GM20000 (cell line): Measurements from ENCODE around the gene ADD3.

Experiments
- DNase-seq: peaks from one replicate; pipeline ENCODE4 v3.0.0; 2012; ENCODE audit warnings: low spot score
- CTCF ChIP-seq: IDR thresholded peaks from 2 replicates; pipeline ENCODE4 v1.5.1; 2012; ENCODE audit warnings: mild to moderate bottlenecking, control low read depth; ENCODE audit errors: extremely low read depth, missing control alignments

Gene ADD3

GRCh38 chr10:110065269-110065668 lies 57.5 kb downstream of the ADD3 start:
- TF ChIP-seq CTCF: no peak

DNA sequence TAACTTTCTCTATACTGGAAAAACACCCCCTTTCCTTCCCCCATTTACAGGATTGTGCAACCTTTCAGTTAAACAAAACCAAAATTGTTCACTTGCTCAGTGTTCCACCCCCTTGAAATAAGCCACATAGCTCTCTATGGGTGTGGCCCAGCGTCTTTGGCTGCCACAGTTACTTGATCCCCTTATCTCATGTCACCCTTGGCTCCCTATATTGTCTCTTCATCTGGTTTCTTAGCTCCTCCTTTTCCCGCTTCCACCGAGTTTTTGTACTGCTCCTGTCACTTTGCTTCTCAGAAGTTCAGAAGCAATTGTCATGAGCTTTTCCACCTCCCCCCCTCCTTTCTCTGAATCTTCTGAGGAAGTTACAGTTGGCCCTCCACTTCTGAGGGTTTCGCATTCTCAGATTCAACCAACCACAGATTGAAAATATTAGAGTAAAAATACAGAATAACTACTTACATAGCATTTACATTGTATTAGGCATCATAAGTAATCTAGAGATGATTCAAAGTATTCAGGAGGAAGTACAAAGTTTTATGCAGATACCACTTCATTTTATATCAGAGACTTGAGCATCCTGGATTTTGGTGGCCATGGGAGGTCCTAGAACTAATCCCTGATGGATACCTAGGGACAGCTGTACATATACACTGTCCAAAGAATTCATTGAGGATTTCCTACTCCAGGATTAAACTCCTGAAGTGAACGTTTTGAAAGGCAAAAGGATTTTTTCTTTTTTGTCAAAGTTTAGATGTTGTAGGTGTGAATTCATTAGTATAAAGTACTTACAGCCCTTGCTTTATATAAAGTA lies 60.4 kb downstream of the ADD3 start:
- TF ChIP-seq CTCF: no peak
- peak; percentile 25 for DNase-seq

More at GRCh38 chr10:110065269-110065668, 57.5 kb downstream of the ADD3 start:
- DNase-seq: no peak

- no peak for DNase-seq
- no peak for TF ChIP-seq CTCF
Measured at GRCh38 chr10:110068780-110069179, 61.0 kb downstream of the ADD3 start.

DNA sequence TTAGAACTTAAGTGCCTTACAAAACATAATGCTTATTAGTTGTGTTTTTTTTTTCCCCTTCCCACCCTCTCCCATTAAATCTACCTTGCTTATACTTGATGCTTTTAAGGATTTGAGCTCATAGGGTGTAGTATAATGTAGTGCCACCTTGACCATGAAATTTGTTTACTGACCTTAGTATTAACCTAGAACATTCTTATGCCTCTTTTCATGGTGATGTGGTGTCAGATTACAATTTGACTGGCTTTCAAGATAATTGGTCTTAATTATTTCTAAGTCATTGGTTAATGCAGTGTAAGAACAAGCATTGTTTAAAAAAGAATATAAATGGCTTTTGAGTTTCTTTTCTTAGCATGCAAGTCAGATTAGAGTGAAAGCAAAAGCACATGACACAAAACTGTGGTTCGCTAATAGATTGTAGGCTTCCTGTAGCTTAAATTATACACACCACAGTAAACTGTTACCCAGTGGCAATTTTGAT lies 61.8 kb downstream of the ADD3 start:
- TF ChIP-seq CTCF: no peak
- DNase-seq: peak; percentile 49

DNA sequence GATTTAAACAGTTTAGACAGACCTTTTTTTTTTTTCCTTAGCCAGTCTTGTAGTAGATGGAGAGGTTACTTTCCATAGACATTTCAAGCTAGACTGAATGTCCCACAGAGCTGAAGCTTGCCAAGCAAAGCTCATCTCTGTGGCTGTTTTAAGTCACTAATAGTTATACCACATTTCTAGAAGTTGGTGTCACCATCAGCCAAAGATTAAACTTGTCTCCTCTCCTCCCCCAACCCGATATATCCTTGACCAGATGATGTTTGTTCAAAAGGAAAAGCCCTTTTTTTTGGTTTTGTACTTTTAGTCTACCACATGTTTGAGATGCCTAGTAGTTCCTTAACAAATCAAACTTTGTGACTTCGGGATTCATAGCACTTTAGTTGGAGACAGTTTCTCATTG lies 66.1 kb downstream of the ADD3 start:
- no peak for TF ChIP-seq CTCF
- no peak for DNase-seq

DNA sequence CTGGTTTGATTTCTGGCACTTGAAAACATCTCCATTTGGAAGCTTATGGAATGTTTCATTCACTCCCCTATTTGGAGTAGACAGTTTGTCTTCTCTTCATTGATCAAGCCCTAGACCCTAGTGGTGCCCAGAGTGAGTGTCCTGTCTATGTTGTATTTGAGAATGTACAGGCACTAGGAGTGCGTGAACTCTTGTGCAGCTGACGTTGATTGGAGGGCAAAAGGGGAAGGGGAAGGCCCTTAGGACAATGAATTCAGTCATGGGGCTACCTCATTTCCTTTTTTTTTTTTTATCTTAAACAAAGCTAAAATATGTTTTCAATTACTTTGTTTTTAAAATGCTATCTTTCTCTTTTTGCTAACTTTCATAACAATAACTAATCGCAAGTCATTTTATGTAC lies 66.5 kb downstream of the ADD3 start:
- peak; percentile 17 for DNase-seq

More for the DNA sequence above, 66.5 kb downstream of the ADD3 start:
- no peak for TF ChIP-seq CTCF
